ENCODE measurements around the gene PRPSAP1.

Gene PRPSAP1

GRCh38 chr17:76266244-76266938, 87.3 kb downstream of the PRPSAP1 start:
- no peak for DNase-seq (ENCODE audit: low read depth in 2 of 2)

GRCh38 chr17:76265624-76266243, 88.0 kb downstream of the PRPSAP1 start:
- no peak for DNase-seq (ENCODE audit: low read depth in 2 of 2)

- DNase-seq (ENCODE audit: low read depth in 2 of 2) = peak; percentile 99
Observed at GRCh38 chr17:76264755-76265623, 88.7 kb downstream of the PRPSAP1 start, which contains the start of gene UBALD2. TSS of gene UBALD2 (plus strand) at chr17:76265348. CDS start at chr17:76265506, 158 bp downstream.

GRCh38 chr17:76264425-76264754, 89.3 kb downstream of the PRPSAP1 start:
- DNase-seq (ENCODE audit: low read depth in 2 of 2) = no peak

GRCh38 chr17:76263896-76264295, 89.8 kb downstream of the PRPSAP1 start:
- DNase-seq (ENCODE audit: low read depth in 2 of 2) = no peak

- no peak for DNase-seq (ENCODE audit: low read depth in 2 of 2)
Observed at GRCh38 chr17:76262732-76263344, 90.9 kb downstream of the PRPSAP1 start.

GRCh38 chr17:76261421-76262215, 92.1 kb downstream of the PRPSAP1 start:
- no peak for DNase-seq (ENCODE audit: low read depth in 2 of 2)

- no peak for DNase-seq (ENCODE audit: low read depth in 2 of 2)
Observed at GRCh38 chr17:76260669-76261068, 93.0 kb downstream of the PRPSAP1 start.

- DNase-seq (ENCODE audit: low read depth in 2 of 2) = no peak
Observed at GRCh38 chr17:76260220-76260619, 93.5 kb downstream of the PRPSAP1 start.
